Tibial artery (tissue), 4 donors: ENCODE measurements around the gene ZBTB6.

Experiments used
- DNase-seq, 2 donors: peaks; one replicate each; pipeline ENCODE4 v3.0.0-alpha.2; 2019
- H3K27ac ChIP-seq, 2 donors: fragments of 200-600 bp; sonication (generic) in 1 of 2; 1 replicate in 1 of 2; 2 replicates in 1 of 2; pipeline ENCODE4 v1.5.1; 2018 to 2019; ENCODE audit warnings: mild to moderate bottlenecking in 1 of 2
- H3K27me3 ChIP-seq, 2 donors: fragments of 200-600 bp; sonication (generic) in 1 of 2; one replicate each; pipeline versions ENCODE4 v1.5.1 to v1.6.0; 2016 to 2019
- H3K36me3 ChIP-seq, 3 donors: fragments of 200-600 bp; sonication (generic) in 2 of 3; one replicate each; pipeline ENCODE4 v1.5.1; 2016 to 2019; ENCODE audit warnings: mild to moderate bottlenecking in 2 of 3
- H3K4me1 ChIP-seq, 4 donors: fragments of 200-600 bp; sonication (generic) in 2 of 4; 1 replicate in 3 of 4; 2 replicates in 1 of 4; pipeline ENCODE4 v1.5.1; 2016 to 2019
- H3K4me3 ChIP-seq, 2 donors: fragments of 200-600 bp; sonication (generic) in 1 of 2; 1 replicate in 1 of 2; 2 replicates in 1 of 2; pipeline ENCODE4 v1.5.1; 2018 to 2019; ENCODE audit warnings: mild to moderate bottlenecking in 2 of 2
- H3K9me3 ChIP-seq, 3 donors: fragments of 200-600 bp; sonication (generic) in 1 of 3; one replicate each; pipeline ENCODE4 v1.5.1; 2016 to 2019
- intact Hi-C: fragments of 100-400 bp; cut with DNase I; formaldehyde crosslinking; loops from one replicate; pipeline ENCODE4 v1.15.0; 2023; ENCODE audit warnings: low total_unique reads
- TF ChIP-seq, protein P1 (sequence below), 2 experiments: fragments of 200-600 bp in 1 of 2; fragments of 450-650 bp in 1 of 2; IDR thresholded peaks; one replicate each; pipeline ENCODE4 v1.5.1; 2017 to 2019; ENCODE audit warnings: antibody characterized with exemption in 2 of 2, mild to moderate bottlenecking in 1 of 2, moderate library complexity in 1 of 2

Gene ZBTB6

DNA sequence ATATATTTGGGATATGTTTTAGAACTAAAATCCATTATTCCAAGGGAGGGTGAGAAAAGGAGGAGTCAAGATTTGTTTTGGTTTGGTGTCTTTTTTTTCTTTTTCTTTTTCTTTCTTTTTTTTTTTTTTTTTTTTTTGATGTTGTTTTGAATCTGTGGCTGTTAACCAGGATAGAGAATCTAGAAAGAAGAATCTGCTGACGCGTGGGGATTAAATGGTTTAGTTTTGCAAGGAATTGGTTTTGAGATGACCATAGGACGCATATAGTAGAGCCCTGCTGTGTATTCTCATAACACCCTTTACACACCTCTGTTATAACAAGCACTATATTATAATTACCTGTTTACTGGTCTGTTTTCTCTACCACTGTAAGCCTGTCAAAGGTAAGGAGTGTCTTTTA lies 37.1 kb upstream of the ZBTB6 start:
- TF ChIP-seq, protein P1, sequence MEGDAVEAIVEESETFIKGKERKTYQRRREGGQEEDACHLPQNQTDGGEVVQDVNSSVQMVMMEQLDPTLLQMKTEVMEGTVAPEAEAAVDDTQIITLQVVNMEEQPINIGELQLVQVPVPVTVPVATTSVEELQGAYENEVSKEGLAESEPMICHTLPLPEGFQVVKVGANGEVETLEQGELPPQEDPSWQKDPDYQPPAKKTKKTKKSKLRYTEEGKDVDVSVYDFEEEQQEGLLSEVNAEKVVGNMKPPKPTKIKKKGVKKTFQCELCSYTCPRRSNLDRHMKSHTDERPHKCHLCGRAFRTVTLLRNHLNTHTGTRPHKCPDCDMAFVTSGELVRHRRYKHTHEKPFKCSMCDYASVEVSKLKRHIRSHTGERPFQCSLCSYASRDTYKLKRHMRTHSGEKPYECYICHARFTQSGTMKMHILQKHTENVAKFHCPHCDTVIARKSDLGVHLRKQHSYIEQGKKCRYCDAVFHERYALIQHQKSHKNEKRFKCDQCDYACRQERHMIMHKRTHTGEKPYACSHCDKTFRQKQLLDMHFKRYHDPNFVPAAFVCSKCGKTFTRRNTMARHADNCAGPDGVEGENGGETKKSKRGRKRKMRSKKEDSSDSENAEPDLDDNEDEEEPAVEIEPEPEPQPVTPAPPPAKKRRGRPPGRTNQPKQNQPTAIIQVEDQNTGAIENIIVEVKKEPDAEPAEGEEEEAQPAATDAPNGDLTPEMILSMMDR (IDR thresholded peaks at IDR 0.05) = no peak
- Histone ChIP-seq H3K27me3 (no peaks in the 10 kb centered on the region), H3K4me3 (no peak overlapping the region), H3K27ac (no peak overlapping the region), H3K9me3 (no peaks in the 10 kb centered on the region), H3K36me3 (no peaks in the 10 kb centered on the region), H3K4me1 (peaks cover 0 to 73% (median 21%) of the 10 kb centered on the region in 4 donors)
- intact Hi-C loops = no loop called here
- DNase-seq = no peak

DNA sequence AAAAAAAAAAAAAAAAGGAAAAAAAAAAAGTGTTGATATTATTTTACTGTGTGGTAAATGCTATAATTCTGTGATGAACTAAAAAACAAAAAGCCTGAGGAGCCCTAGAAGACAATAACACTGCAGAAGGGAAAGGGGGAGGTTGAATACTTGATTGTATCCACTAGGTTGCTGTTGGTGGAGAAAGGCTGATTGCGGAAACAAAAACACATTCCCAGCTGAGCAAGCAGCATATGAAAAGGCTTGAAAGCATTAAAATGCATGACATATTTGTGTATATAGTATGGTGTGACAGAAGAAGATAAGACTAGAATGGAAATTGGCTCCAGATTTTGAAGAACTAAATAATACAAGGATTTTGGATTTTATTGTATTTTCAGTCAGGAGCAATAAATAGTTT lies 36.6 kb upstream of the ZBTB6 start:
- intact Hi-C loops = no loop called here
- no peaks in the 10 kb centered on the region for H3K27me3 ChIP-seq
- peaks cover 0 to 72% (median 21%) of the 10 kb centered on the region in 4 donors for H3K4me1 ChIP-seq
- no peaks in the 10 kb centered on the region for H3K9me3 ChIP-seq
- peaks cover 0 to 1% (median 0%) of the 10 kb centered on the region in 3 donors for H3K36me3 ChIP-seq
- no peak overlapping the region for H3K4me3 ChIP-seq
- TF ChIP-seq, protein P1 (IDR thresholded peaks at IDR 0.05) = no peak
- DNase-seq = no peak
- H3K27ac ChIP-seq = no peak overlapping the region

DNA sequence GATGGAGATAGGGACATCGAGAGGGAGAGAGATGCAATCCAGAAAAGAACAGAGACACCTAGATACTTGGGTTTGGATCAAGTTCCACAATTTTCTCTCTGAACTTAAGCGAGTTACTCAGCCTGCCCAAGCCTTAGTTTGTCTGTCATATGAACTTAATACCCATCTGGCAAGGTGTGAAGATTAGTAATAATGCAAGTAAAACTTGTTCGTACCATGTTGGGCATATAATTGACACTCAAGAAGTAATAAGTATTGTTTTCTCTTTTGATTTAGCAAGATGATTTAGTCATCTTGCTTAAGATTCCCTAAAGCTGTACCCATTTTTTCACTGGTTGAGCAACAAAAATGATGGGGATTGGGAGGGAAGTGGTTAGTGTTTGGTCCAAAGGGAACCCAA lies 35.2 kb upstream of the ZBTB6 start:
- Histone ChIP-seq H3K27me3 (no peaks in the 10 kb centered on the region), H3K9me3 (no peaks in the 10 kb centered on the region), H3K4me1 (peaks cover 0 to 67% (median 13%) of the 10 kb centered on the region in 4 donors), H3K36me3 (peaks cover 0 to 7% (median 0%) of the 10 kb centered on the region in 3 donors), H3K27ac (no peak overlapping the region), H3K4me3 (no peak overlapping the region)
- DNase-seq = no peak
- intact Hi-C loops = no loop called here
- TF ChIP-seq, protein P1 (IDR thresholded peaks at IDR 0.05) = no peak

DNA sequence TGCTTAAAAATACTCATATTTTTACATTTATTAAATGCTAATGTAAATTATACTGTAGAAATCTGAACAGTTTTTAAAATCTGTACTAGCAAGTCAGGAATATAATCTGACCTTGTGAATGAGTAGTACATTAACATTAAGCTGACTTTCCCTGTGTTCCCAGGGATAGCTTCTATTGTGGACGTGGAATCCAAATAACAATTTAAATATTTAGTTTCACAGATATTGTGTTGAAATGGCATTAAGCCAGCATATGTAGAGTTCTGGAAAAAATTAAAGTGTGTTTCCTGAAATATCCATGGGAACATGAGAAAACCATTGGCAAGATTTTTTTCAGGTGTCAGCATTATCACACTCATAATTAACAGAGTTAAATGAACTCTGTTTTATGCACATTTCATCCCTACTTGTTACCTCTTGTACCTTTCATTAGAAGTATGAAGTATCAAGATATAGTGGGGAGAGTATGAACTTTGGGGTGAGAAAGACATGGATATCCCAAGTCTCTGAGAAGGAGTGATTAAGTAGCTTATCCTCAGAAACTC lies 33.4 kb upstream of the ZBTB6 start:
- Histone ChIP-seq H3K27ac (peak overlapping the region in 1 of 2 donors; percentile 10), H3K9me3 (no peaks in the 10 kb centered on the region), H3K36me3 (peaks cover 0 to 7% (median 0%) of the 10 kb centered on the region in 3 donors), H3K27me3 (no peaks in the 10 kb centered on the region), H3K4me3 (no peak overlapping the region), H3K4me1 (peaks cover 0 to 83% (median 23%) of the 10 kb centered on the region in 4 donors)
- intact Hi-C loops = no loop called here
- TF ChIP-seq, protein P1 (IDR thresholded peaks at IDR 0.05) = no peak
- no peak for DNase-seq

DNA sequence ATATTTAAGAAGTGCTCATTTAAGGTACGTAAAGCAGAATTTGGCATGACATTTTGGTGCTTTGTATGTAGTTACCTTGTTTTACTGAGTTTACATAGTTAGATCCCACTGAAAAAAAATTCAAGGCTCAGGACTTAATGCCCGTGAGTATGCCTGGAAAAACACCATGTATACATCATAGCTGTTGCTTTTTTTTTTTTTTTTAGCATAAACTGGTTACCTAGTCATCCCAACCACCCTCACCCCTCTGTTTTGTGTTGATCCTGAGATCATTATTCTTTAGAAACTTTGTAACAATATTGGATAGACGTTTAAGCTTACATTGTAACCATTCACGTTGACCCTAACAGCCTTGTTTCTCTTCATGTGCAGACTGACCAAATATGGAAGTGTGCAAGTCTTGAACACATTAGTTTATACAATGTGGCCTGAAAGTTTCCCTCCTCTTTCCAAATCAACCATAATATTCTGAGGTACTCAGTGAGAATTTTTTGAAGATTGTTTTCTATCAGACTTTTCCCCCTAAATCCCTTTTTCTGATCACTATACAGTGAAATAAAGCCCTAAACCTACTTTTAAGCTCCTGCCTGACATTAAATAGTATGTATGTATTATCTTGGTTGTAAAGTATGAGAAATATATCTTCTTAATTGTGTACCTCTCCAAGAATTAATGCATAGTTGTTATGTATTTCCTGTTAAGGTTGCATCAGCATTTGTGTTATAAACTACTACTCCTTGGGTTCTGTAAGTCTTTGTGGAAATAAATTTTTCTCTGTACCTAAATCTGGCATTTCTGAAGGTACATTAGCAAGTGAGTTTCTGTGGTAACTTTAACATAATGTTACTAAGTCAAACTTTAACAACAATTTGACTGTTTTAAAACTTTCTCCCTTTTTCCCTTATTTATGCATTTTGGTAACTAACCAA lies 32.1 kb upstream of the ZBTB6 start:
- no peaks in the 10 kb centered on the region for H3K27me3 ChIP-seq
- H3K36me3 ChIP-seq = peaks cover 0 to 7% (median 0%) of the 10 kb centered on the region in 3 donors
- no peak for DNase-seq
- intact Hi-C loops = no loop called here
- H3K4me3 ChIP-seq = no peak overlapping the region
- no peaks in the 10 kb centered on the region for H3K9me3 ChIP-seq
- peaks cover 0 to 78% (median 24%) of the 10 kb centered on the region in 4 donors for H3K4me1 ChIP-seq
- H3K27ac ChIP-seq = peak overlapping the region in 1 of 2 donors; percentile 10
- TF ChIP-seq, protein P1 (IDR thresholded peaks at IDR 0.05) = no peak
